ENCODE data around the gene RPEL1.
A peak's percentile ranks its signal among the peaks of the same experiment; 100 is the strongest.
"Not testable (repeated sequence)": the region's sequence is repeated elsewhere in the genome, so short reads cannot be mapped to it uniquely, and the experiment has no call there.

Gene RPEL1

DNA sequence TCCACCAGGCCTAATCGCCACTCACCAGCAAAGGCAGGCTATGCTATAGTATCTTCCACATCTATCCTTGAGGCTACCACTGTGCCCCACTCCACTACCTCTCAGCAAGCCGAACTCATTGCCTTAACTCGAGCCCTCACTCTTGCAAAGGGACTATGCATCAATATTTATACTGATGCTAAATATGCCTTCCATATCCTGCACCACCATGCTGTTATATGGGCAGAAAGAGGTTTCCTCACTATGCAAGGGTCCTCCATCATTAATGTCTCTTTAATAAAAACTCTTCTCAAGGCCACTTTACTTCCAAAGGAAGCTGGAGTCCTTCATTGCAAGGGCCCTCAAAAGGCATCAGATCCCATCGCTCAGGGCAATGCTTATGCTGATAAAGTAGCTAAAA lies 35.4 kb upstream of the RPEL1 start:
- H3K27ac ChIP-seq (ENCODE audit: low read depth, low read length); H3K4me3 ChIP-seq (ENCODE audit: low read length); H3K9ac ChIP-seq (ENCODE audit: low read length); H3K4me1 ChIP-seq (ENCODE audit: control insufficient read depth, insufficient read depth, low read length); H3K27me3 ChIP-seq (ENCODE audit: control insufficient read depth, insufficient read depth, low read length); H3K36me3 ChIP-seq (ENCODE audit: control insufficient read depth, insufficient read depth, low read length): not testable (repeated sequence)

DNA sequence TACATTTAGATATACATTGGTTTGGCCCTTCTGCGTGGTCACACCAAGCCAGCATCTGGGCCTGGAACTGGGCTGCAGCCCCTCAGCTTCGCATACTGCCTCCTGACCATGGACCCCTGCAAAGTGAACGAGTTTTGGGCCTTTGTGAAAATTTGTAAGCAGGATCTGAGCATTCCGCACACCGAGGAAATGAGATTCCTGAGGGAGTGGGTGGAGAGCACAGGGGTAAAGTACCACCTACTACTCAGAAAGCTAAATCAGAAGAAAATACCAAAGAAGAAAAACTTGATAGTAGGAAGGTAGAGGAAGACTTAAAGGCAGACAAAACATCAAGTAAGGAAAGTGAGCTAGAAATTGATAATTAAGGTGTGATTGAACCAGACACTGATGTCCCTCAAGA lies 30.1 kb upstream of the RPEL1 start:
- no peaks in the 10 kb centered on the region for H3K4me1 ChIP-seq (ENCODE audit: control insufficient read depth, insufficient read depth, low read length)
- H3K27ac ChIP-seq (ENCODE audit: low read depth, low read length): no peak overlapping the region
- H3K36me3 ChIP-seq (ENCODE audit: control insufficient read depth, insufficient read depth, low read length): no peaks in the 10 kb centered on the region
- no peaks in the 10 kb centered on the region for H3K27me3 ChIP-seq (ENCODE audit: control insufficient read depth, insufficient read depth, low read length)
- no peak overlapping the region for H3K9ac ChIP-seq (ENCODE audit: low read length)
- no peak overlapping the region for H3K4me3 ChIP-seq (ENCODE audit: low read length)

DNA sequence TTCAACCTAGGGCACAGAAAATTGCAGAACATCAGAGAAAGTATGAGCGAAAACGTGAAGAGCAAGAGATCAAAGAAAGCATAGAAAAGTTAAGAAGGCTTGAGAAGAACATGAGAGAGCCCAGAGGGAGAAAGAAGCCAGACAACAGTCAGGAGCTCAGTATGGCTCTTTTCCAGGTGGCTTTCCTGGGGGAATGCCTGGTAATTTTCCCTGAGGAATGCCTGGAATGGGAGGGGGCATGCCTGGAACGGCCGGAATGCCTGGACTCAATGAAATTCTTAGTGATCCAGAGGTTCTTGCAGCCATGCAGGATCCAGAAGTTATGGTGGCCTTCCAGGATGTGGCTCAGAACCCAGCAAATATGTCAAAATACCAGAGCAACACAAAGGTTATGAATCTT lies 29.3 kb upstream of the RPEL1 start:
- not testable (repeated sequence) for H3K36me3 ChIP-seq (ENCODE audit: control insufficient read depth, insufficient read depth, low read length); H3K4me3 ChIP-seq (ENCODE audit: low read length); H3K27me3 ChIP-seq (ENCODE audit: control insufficient read depth, insufficient read depth, low read length); H3K27ac ChIP-seq (ENCODE audit: low read depth, low read length); H3K9ac ChIP-seq (ENCODE audit: low read length); H3K4me1 ChIP-seq (ENCODE audit: control insufficient read depth, insufficient read depth, low read length)

DNA sequence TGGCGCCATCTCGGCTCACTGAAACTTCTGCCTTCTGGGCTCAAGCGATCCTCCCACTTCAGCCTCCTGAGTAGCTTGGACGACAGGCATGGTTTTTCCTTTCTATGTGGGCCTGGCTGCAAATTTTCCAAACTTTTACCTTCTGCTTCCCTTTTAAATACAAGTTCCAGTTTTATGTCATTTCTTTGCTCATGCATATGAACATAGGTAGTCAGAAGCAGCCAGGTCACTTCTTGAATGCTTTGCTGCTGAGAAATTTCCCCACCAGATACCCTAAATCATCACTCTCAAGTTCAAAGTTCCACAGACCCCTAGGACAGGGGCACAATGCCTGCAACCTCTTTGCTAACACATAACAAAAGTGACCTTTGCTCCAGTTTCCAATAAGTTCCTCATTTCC lies 21.6 kb upstream of the RPEL1 start:
- no peak overlapping the region for H3K4me3 ChIP-seq (ENCODE audit: low read length)
- H3K36me3 ChIP-seq (ENCODE audit: control insufficient read depth, insufficient read depth, low read length): no peaks in the 10 kb centered on the region
- no peaks in the 10 kb centered on the region for H3K4me1 ChIP-seq (ENCODE audit: control insufficient read depth, insufficient read depth, low read length)
- no peak overlapping the region for H3K9ac ChIP-seq (ENCODE audit: low read length)
- H3K27me3 ChIP-seq (ENCODE audit: control insufficient read depth, insufficient read depth, low read length): no peaks in the 10 kb centered on the region
- no peak overlapping the region for H3K27ac ChIP-seq (ENCODE audit: low read depth, low read length)

DNA sequence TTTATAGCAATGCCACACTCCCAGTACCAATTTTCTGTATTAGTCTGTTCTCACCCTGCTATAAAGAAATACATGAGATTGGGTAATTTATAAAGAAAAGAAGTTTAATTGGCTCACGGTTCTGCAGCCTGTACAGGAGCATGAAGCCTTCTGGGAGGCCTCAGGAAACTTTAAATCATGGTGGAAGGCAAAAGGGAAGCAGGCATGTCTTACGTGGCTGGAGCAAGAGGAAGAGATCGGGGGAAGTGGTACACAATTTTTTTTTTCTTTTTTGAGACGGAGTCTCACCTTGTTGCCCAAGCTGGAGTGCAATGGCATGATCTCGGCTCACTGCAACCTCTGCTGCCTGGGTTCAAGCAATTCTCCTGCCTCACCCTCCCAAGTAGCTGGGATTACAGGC lies 21.0 kb upstream of the RPEL1 start:
- H3K27me3 ChIP-seq (ENCODE audit: control insufficient read depth, insufficient read depth, low read length); H3K9ac ChIP-seq (ENCODE audit: low read length); H3K36me3 ChIP-seq (ENCODE audit: control insufficient read depth, insufficient read depth, low read length); H3K4me1 ChIP-seq (ENCODE audit: control insufficient read depth, insufficient read depth, low read length); H3K4me3 ChIP-seq (ENCODE audit: low read length); H3K27ac ChIP-seq (ENCODE audit: low read depth, low read length): not testable (repeated sequence)

DNA sequence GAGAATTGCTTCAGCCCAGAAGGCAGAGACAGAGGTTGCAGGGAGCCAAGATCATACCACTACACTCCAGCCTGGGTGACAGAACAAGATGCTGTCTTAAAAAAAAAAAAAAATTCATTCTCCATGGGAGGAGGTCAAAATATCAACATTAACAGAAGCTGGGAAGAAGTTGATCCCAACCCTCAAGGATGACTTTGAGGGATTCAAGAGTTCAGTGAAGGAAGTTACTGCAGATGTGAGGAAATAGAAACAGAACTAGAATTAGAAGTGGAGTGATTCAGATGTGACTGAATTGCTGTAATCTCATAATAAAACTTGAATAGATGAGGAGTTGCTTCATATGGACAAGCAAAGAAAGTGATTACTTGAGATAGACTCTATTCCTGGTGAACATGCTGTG lies 19.7 kb upstream of the RPEL1 start:
- H3K27me3 ChIP-seq (ENCODE audit: control insufficient read depth, insufficient read depth, low read length): no peaks in the 10 kb centered on the region
- H3K36me3 ChIP-seq (ENCODE audit: control insufficient read depth, insufficient read depth, low read length): no peaks in the 10 kb centered on the region
- peaks cover 1% of the 10 kb centered on the region for H3K4me1 ChIP-seq (ENCODE audit: control insufficient read depth, insufficient read depth, low read length)
- no peak overlapping the region for H3K27ac ChIP-seq (ENCODE audit: low read depth, low read length)
- no peak overlapping the region for H3K9ac ChIP-seq (ENCODE audit: low read length)
- H3K4me3 ChIP-seq (ENCODE audit: low read length): no peak overlapping the region

DNA sequence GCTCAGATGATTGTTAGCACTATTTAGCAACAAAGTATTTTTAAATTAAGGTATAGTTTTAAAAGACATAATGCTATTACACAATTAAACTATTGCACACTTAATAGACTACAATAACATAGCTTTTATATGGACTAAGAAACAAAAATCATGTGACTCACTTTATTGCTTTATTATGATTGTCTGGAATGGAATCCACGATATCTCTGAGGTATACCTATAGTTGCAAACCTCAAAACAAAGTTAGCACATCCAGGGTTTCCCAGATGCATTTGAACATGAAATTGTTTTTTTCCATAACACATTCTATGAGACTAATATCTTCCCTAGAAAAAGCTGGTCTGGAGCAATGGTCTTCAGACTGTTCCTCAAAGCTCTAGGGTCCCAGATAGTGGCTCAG lies 18.3 kb upstream of the RPEL1 start:
- Histone ChIP-seq H3K36me3 (ENCODE audit: control insufficient read depth, insufficient read depth, low read length) (no peaks in the 10 kb centered on the region), H3K9ac (ENCODE audit: low read length) (no peak overlapping the region), H3K27ac (ENCODE audit: low read depth, low read length) (no peak overlapping the region), H3K4me3 (ENCODE audit: low read length) (no peak overlapping the region), H3K4me1 (ENCODE audit: control insufficient read depth, insufficient read depth, low read length) (peaks cover 4% of the 10 kb centered on the region), H3K27me3 (ENCODE audit: control insufficient read depth, insufficient read depth, low read length) (no peaks in the 10 kb centered on the region)

DNA sequence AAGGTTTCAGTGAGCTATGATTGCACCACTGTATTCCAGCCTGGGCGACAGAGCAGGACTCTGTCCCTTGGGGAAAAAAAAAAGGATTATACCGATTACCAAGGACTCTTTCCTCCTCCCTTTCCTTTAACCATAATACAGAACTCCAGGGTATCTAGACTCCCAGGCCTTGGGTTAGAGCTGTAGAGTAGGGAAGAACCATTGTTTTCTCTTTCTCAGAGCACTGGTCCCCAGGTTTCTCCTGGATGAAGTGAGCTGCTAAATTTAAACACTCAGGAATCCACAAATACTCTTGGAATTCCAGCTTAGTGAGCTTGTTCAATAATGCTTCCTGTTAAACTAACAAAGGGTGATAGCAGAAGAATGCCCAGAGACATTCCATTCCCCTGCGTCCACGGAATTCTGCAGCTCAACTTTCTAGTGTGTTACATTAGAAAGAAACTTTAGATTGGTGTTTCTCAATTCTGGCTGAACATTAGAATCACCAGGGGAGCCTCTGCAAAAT lies 14.6 kb upstream of the RPEL1 start:
- Histone ChIP-seq H3K27me3 (ENCODE audit: control insufficient read depth, insufficient read depth, low read length) (no peaks in the 10 kb centered on the region), H3K27ac (ENCODE audit: low read depth, low read length) (no peak overlapping the region)

DNA sequence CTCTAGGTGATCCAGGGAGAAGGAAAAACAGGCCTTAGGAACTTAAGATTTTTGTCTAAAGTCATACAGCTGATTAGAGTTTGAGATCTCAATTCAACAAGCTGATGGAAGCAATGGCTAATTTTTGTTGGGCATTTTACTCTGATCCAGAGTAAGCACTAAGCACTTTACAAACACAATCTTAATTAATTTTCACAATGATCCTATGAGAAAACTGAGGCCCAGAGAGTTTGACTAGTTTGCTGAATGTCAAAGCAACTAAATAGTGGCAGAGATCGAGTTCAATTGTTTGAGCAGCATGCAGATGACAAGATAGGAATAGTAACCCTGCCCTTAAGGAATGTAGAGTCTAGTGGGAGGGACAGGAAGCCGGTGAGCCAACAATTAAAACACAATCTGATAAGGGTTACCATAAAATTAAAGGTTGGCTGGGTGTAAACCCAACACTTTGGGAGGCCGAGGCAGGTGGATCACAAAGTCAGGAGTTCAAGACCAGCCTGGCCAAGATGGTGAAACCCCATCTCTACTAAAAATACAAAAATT lies 13.5 kb upstream of the RPEL1 start:
- no peaks in the 10 kb centered on the region for H3K36me3 ChIP-seq (ENCODE audit: control insufficient read depth, insufficient read depth, low read length)
- no peak overlapping the region for H3K4me3 ChIP-seq (ENCODE audit: low read length)
- H3K4me1 ChIP-seq (ENCODE audit: control insufficient read depth, insufficient read depth, low read length): peaks cover 4% of the 10 kb centered on the region
- no peak overlapping the region for H3K27ac ChIP-seq (ENCODE audit: low read depth, low read length)
- no peaks in the 10 kb centered on the region for H3K27me3 ChIP-seq (ENCODE audit: control insufficient read depth, insufficient read depth, low read length)
- no peak overlapping the region for H3K9ac ChIP-seq (ENCODE audit: low read length)

More for the DNA sequence above, 14.6 kb upstream of the RPEL1 start:
- Histone ChIP-seq H3K4me3 (ENCODE audit: low read length) (peak overlapping the region; percentile 25), H3K9ac (ENCODE audit: low read length) (no peak overlapping the region), H3K4me1 (ENCODE audit: control insufficient read depth, insufficient read depth, low read length) (peaks cover 4% of the 10 kb centered on the region), H3K36me3 (ENCODE audit: control insufficient read depth, insufficient read depth, low read length) (no peaks in the 10 kb centered on the region)

DNA sequence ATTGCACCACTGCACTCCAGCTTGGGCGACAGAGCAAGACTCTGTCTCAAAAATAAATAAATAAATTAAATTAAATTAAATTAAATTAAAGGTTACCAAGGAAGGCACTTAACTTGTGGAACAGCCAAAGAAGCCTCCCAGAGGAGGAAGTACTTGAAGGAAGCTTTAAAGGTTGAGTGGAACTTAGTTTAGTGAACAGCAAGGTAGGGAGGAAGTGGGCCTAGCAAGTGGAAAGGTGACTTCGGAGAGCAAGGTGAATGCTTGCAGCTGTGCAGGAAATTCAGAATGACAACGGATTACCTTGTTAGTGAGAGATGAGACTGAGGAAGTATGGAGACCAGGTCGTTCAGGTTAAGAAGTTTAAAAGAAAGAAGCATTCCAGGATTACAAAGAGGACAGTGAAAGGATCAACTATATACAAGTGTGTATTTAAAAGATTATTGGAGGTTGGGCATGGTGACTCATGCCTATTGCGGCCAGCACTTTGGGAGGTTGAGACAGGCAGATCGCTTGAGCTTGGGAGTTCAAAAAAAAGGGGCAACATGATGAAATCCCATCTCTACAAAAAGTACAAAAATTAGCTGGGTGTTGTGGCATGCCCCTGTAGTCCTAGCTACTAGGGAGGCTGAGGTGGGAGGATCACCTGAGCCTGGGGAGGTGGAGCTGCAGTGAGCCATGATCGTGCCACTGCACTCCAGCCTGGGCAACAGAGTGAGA lies 12.8 kb upstream of the RPEL1 start:
- Histone ChIP-seq H3K36me3 (ENCODE audit: control insufficient read depth, insufficient read depth, low read length) (no peaks in the 10 kb centered on the region), H3K4me3 (ENCODE audit: low read length) (no peak overlapping the region), H3K9ac (ENCODE audit: low read length) (no peak overlapping the region), H3K4me1 (ENCODE audit: control insufficient read depth, insufficient read depth, low read length) (peaks cover 4% of the 10 kb centered on the region), H3K27me3 (ENCODE audit: control insufficient read depth, insufficient read depth, low read length) (no peaks in the 10 kb centered on the region), H3K27ac (ENCODE audit: low read depth, low read length) (no peak overlapping the region)

DNA sequence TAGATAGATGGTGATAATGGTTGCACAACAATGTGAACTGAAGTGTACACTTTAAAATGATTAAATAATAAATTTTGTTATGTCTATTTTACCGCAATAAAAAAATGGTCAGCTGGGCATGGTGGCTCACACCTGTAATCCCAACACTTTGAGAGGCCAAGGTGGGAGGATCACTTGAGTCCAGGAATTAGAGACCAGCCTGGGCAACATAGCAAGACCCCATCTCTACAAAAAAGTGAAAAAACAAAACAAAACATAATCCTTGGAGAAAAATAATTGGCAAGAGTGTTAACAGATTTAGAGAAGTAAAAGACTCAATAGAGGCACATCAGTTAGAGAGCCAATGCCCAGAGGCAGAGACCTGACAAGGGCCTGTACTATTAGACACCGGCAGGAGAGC lies 9.9 kb upstream of the RPEL1 start:
- Histone ChIP-seq H3K36me3 (ENCODE audit: control insufficient read depth, insufficient read depth, low read length) (no peaks in the 10 kb centered on the region), H3K4me3 (ENCODE audit: low read length) (no peak overlapping the region), H3K27ac (ENCODE audit: low read depth, low read length) (no peak overlapping the region), H3K9ac (ENCODE audit: low read length) (no peak overlapping the region), H3K27me3 (ENCODE audit: control insufficient read depth, insufficient read depth, low read length) (no peaks in the 10 kb centered on the region), H3K4me1 (ENCODE audit: control insufficient read depth, insufficient read depth, low read length) (peaks cover 4% of the 10 kb centered on the region)

DNA sequence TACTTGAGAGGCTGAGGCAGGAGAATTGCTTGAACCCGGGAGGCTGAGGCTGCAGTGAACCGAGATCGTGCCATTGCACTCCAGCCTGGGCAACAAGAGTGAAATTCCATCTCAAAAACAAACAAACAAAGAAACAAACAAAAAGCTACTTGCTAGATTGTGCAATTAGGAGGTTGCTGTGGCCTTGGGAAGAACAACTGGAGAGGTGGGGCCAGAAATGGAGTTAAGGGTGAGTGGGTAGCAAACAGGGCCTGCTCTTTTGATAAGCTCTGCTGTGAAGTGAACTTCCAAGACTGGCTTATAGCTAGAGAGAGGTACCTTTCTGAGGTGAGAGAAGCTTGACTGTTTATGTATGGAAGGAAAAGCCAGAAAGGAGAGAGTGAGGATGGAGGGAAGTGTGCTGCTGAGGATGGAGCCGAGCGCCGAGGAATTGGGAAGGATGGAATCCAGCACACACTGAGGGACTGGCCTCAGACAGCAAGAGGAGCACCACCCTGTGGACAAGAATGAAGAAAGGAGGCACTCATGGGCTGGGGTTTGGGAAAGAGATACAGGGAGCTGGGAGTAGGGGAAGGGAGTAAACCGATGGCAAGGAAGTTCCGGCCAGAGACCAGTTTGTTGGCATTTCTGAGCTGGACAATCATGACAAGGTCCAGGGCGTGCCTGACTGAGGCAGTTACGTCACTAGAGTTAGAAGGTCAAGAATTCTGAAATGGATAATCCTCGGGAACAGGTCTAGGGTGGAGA lies 7.0 kb upstream of the RPEL1 start:
- H3K27ac ChIP-seq (ENCODE audit: low read depth, low read length): no peak overlapping the region
- H3K4me3 ChIP-seq (ENCODE audit: low read length): no peak overlapping the region
- no peaks in the 10 kb centered on the region for H3K27me3 ChIP-seq (ENCODE audit: control insufficient read depth, insufficient read depth, low read length)
- H3K4me1 ChIP-seq (ENCODE audit: control insufficient read depth, insufficient read depth, low read length): no peaks in the 10 kb centered on the region
- H3K9ac ChIP-seq (ENCODE audit: low read length): no peak overlapping the region
- no peaks in the 10 kb centered on the region for H3K36me3 ChIP-seq (ENCODE audit: control insufficient read depth, insufficient read depth, low read length)
